Neural crest cell (in vitro differentiated cells): ENCODE data around the gene DOK5. TPM values are rescaled to one million over a fixed set of nuclear protein-coding genes. Genes with fewer than 3 reads are reported as not detected.

Experiments
- DNase-seq: peaks from one replicate; pipeline ENCODE4 v3.0.0; 2021; ENCODE audit warnings: low read depth, mixed read lengths, low spot score
- H3K27ac Mint-ChIP-seq: one replicate; pipeline ENCODE4 v1.8.0; 2021; ENCODE audit warnings: mild to moderate bottlenecking, mixed read lengths; ENCODE audit not compliant: unreplicated experiment
- H3K27me3 Mint-ChIP-seq: 2 replicates; pipeline ENCODE4 v1.8.0; 2021; ENCODE audit warnings: low read depth, mild to moderate bottlenecking, mixed read lengths
- H3K36me3 Mint-ChIP-seq: 2 replicates; pipeline ENCODE4 v1.8.0; 2021; ENCODE audit warnings: low read depth, mild to moderate bottlenecking, mixed read lengths
- H3K4me1 Mint-ChIP-seq: 2 replicates; pipeline ENCODE4 v1.8.0; 2021; ENCODE audit warnings: mixed read lengths
- H3K4me3 Mint-ChIP-seq: one replicate; pipeline ENCODE4 v1.8.0; 2021; ENCODE audit warnings: mild to moderate bottlenecking, mixed read lengths
- H3K9me3 Mint-ChIP-seq: 2 replicates; pipeline ENCODE4 v1.8.0; 2021; ENCODE audit warnings: mixed read lengths
- total RNA-seq: library from RNA; stranded (reverse); gene quantifications from 2 replicates; pipeline ENCODE4 v1.2.1, GENCODE V29; 2021
- TF ChIP-seq, protein P1 (sequence below): fragments of 200-600 bp; sonication (generic); conservative IDR thresholded peaks from 2 replicates; pipeline ENCODE4 v1.5.0; 2021; ENCODE audit warnings: antibody characterized with exemption, mild to moderate bottlenecking

The DOK5 gene
- total RNA-seq, 1 donor from 2014 or later: 4.4 TPM

DNA sequence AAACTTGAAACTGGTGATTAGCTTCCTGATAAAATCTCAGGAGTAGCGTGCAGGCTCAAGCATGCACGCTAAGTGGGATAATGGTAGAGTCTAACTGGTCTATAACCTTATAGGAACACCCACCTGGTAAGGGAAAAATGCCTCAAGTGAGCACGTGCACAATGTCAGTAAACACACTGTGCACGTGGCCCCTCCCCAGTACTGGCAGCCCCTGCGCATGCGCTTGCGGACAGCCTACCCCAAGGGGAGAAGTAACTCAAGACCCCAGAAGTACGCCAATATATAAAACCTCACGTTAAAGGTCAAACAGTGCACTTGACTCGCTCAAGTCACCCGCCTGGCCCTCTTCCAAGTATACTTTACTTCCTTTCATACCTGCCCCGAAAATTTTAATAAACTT lies 23.1 kb upstream of the DOK5 start:
- H3K27ac Mint-ChIP-seq: no peak overlapping the region
- no peak overlapping the region for H3K4me3 Mint-ChIP-seq
- no peaks in the 10 kb centered on the region for H3K9me3 Mint-ChIP-seq
- H3K27me3 Mint-ChIP-seq: peaks cover 4% of the 10 kb centered on the region
- TF ChIP-seq, protein P1, sequence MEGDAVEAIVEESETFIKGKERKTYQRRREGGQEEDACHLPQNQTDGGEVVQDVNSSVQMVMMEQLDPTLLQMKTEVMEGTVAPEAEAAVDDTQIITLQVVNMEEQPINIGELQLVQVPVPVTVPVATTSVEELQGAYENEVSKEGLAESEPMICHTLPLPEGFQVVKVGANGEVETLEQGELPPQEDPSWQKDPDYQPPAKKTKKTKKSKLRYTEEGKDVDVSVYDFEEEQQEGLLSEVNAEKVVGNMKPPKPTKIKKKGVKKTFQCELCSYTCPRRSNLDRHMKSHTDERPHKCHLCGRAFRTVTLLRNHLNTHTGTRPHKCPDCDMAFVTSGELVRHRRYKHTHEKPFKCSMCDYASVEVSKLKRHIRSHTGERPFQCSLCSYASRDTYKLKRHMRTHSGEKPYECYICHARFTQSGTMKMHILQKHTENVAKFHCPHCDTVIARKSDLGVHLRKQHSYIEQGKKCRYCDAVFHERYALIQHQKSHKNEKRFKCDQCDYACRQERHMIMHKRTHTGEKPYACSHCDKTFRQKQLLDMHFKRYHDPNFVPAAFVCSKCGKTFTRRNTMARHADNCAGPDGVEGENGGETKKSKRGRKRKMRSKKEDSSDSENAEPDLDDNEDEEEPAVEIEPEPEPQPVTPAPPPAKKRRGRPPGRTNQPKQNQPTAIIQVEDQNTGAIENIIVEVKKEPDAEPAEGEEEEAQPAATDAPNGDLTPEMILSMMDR: no peak
- DNase-seq: no peak
- H3K36me3 Mint-ChIP-seq: no peaks in the 10 kb centered on the region
- H3K4me1 Mint-ChIP-seq: no peaks in the 10 kb centered on the region

DNA sequence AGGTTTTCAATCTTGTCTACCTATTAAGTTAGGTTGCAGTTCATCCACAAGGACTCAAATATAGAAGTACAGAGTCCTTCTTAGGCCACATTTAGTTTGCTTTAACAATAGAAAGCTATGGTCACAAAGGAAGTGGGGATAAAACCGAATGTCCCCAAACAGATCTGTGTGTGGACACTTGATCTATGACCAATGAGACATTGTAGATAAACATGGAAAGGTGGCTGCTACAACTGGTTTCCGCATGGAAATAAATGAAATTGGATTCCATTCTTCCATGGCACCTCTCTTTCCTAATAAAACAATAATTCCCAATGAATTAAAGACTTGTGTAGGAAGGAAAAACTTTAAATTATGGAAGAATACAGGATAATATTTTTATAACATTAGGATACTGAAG lies 20.4 kb upstream of the DOK5 start:
- no peaks in the 10 kb centered on the region for H3K4me1 Mint-ChIP-seq
- H3K4me3 Mint-ChIP-seq: no peak overlapping the region
- no peaks in the 10 kb centered on the region for H3K36me3 Mint-ChIP-seq
- TF ChIP-seq, protein P1: no peak
- H3K9me3 Mint-ChIP-seq: no peaks in the 10 kb centered on the region
- H3K27me3 Mint-ChIP-seq: no peaks in the 10 kb centered on the region
- no peak overlapping the region for H3K27ac Mint-ChIP-seq
- DNase-seq: no peak

GRCh38 chr20:54456423-54456822 lies 19.0 kb upstream of the DOK5 start:
- Mint-ChIP-seq H3K36me3 (peaks cover 2% of the 10 kb centered on the region), H3K27me3 (no peaks in the 10 kb centered on the region), H3K4me1 (no peaks in the 10 kb centered on the region), H3K9me3 (no peaks in the 10 kb centered on the region), H3K27ac (no peak overlapping the region), H3K4me3 (no peak overlapping the region)
- TF ChIP-seq, protein P1: no peak
- no peak for DNase-seq

DNA sequence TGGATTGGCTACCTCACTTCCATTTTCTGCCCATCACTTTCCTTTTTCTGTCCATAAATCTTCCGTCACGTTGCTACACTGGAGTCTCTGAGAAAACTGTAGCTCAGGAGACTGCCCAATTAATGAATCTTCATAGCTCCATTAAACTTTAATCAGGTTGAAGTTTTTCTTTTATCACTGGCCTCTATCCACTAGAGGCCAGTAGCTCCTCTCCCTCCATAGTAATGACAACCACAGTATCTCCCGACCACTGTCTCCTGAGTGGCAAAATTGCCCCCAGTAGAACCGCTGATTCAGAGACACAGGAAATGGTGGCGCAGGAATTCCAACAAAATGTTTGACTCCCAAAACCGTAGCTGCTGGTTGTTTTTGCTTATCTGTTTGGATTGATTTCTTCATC lies 18.4 kb upstream of the DOK5 start:
- TF ChIP-seq, protein P1: no peak
- Mint-ChIP-seq H3K27me3 (no peaks in the 10 kb centered on the region), H3K4me1 (no peaks in the 10 kb centered on the region), H3K4me3 (no peak overlapping the region), H3K27ac (no peak overlapping the region), H3K9me3 (no peaks in the 10 kb centered on the region), H3K36me3 (peaks cover 2% of the 10 kb centered on the region)
- no peak for DNase-seq

DNA sequence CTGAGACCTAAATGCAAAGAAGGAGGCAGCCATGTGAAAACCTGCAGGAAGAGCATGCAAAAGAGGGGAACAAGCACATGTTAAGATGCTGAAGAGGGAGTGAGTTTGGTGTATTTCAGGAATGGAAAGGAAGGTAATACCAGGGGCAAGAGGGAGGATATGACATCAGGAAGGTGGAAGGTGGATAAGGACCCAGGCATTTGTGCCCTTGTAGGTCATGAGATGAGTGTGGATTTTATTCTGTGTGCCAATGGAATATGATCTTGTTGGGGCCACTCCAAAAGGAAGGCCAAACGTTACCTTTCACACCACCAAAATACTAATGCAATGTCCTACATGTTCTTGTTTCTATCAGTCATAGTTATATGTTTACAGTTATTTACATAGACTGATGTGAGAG lies 17.2 kb upstream of the DOK5 start:
- Mint-ChIP-seq H3K9me3 (no peaks in the 10 kb centered on the region), H3K36me3 (peaks cover 2% of the 10 kb centered on the region), H3K27me3 (no peaks in the 10 kb centered on the region)

More for the DNA sequence above, 17.2 kb upstream of the DOK5 start:
- H3K4me1 Mint-ChIP-seq: no peaks in the 10 kb centered on the region
- H3K4me3 Mint-ChIP-seq: no peak overlapping the region
- no peak for DNase-seq
- no peak overlapping the region for H3K27ac Mint-ChIP-seq
- TF ChIP-seq, protein P1: no peak
